Esophagus squamous epithelium (tissue), 5 donors: ENCODE measurements around the gene ATG14. TPM values are rescaled to one million over a fixed set of nuclear protein-coding genes. Genes with fewer than 3 reads are reported as not detected.

Experiments
- DNase-seq: peaks from one replicate; lab custom pipeline; 2025; lab: John Stamatoyannopoulos, UW
- H3K27ac ChIP-seq, 4 donors: fragments of 200-600 bp; sonication (generic); one replicate each; pipeline ENCODE4 v1.5.1; 2016 to 2019; ENCODE audit warnings: mild to moderate bottlenecking in 1 of 4
- H3K27me3 ChIP-seq, 4 donors: fragments of 200-600 bp; sonication (generic); 1 replicate in 3 of 4; 2 replicates in 1 of 4; pipeline versions ENCODE4 v1.5.1 to v1.6.0; 2017 to 2021; ENCODE audit warnings: antibody characterized with exemption in 1 of 4
- H3K36me3 ChIP-seq, 3 donors: fragments of 200-600 bp; sonication (generic); one replicate each; pipeline ENCODE4 v1.5.1; 2016 to 2019
- H3K4me1 ChIP-seq, 3 donors: fragments of 200-600 bp; sonication (generic); one replicate each; pipeline ENCODE4 v1.5.1; 2017 to 2019
- H3K4me3 ChIP-seq, 4 donors: fragments of 200-600 bp; sonication (generic); 1 replicate in 3 of 4; 2 replicates in 1 of 4; pipeline ENCODE4 v1.5.1; 2016 to 2019; ENCODE audit warnings: mild to moderate bottlenecking in 2 of 4, moderate library complexity in 1 of 4
- H3K9me3 ChIP-seq, 3 donors: fragments of 200-600 bp; sonication (generic); one replicate each; pipeline ENCODE4 v1.5.1; 2016 to 2019
- POLR2A ChIP-seq, 4 donors: fragments of 450-650 bp; IDR thresholded peaks; one replicate each; pipeline ENCODE4 v1.6.1; 2017; ENCODE audit warnings: antibody characterized with exemption in 4 of 4, mild to moderate bottlenecking in 4 of 4, moderate library complexity in 3 of 4
- WGBS, 2 donors: methylation state at CpG; one replicate each; pipeline ENCODE4 v1.1.5; 2018; 5-methylcytosine and 5-hydroxymethylcytosine counted together
- intact Hi-C: fragments of 100-400 bp; cut with DNase I; formaldehyde crosslinking; loops from one replicate; pipeline ENCODE4 v1.15.0; 2022
- total RNA-seq, 4 donors: library from RNA; depleted of rRNA; stranded (reverse); fragments of >200 nt; gene quantifications; one replicate each; pipeline ENCODE4 v1.1.0, GENCODE V29; 2016
- TF ChIP-seq, protein P1 (sequence below), 6 experiments: fragments of 450-650 bp in 4 of 6; fragments of 200-600 bp in 2 of 6; sonication (generic) in 2 of 6; IDR thresholded peaks; one replicate each; pipeline ENCODE4 v1.5.1; 2016 to 2019; ENCODE audit warnings: antibody characterized with exemption in 6 of 6, mild to moderate bottlenecking in 4 of 6, moderate library complexity in 4 of 6
- donor health status: DM: yes; HTN: yes; CAD: no.

Gene ATG14
- total RNA-seq, 4 donors from 2014 or later = 4.6 to 12.8 (median 7.5) TPM

DNA sequence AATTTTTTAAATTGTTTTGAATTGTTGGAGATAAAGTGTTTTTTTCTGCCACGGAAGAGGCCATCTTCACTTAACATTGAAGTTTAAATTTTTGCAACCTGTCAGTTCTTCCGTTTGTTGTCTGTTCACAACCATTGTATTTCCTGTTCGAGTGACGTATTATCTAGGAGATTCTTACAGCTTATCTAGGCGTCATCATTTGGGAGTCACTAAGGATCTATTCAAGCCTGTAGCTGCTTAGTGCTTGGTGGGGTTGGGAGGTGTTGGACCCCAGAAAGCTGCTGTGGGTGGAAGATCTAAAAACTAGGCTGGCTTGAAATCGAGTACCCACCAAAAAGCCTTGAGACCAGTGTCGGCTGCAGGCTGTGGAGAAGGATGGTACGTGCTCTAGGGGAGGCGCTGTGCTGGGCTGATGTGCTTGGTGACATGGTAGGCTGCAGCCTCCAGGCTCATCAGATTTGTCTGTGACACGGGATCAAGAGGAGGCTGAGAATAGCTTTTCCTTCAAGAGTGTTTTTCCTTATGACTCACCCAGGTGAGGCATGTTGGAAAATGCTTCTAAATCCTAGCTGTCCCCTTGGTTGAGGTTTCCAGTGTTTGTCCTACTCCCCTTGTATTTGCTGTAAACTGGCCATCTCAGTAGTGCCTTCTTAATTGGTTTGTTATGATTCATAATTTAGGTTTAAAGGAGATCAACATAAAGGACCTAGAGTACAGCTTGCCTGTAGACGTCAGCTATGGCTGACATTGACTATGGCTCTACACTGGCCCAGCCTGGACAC lies 57.8 kb downstream of the ATG14 start:
- intact Hi-C loops = no loop called here
- TF ChIP-seq, protein P1, sequence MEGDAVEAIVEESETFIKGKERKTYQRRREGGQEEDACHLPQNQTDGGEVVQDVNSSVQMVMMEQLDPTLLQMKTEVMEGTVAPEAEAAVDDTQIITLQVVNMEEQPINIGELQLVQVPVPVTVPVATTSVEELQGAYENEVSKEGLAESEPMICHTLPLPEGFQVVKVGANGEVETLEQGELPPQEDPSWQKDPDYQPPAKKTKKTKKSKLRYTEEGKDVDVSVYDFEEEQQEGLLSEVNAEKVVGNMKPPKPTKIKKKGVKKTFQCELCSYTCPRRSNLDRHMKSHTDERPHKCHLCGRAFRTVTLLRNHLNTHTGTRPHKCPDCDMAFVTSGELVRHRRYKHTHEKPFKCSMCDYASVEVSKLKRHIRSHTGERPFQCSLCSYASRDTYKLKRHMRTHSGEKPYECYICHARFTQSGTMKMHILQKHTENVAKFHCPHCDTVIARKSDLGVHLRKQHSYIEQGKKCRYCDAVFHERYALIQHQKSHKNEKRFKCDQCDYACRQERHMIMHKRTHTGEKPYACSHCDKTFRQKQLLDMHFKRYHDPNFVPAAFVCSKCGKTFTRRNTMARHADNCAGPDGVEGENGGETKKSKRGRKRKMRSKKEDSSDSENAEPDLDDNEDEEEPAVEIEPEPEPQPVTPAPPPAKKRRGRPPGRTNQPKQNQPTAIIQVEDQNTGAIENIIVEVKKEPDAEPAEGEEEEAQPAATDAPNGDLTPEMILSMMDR (IDR thresholded peaks at IDR 0.05) = no peak
- TF ChIP-seq POLR2A (IDR thresholded peaks at IDR 0.05) = no peak
- Histone ChIP-seq H3K27me3 (no peaks in the 10 kb centered on the region), H3K9me3 (no peaks in the 10 kb centered on the region), H3K4me3 (no peak overlapping the region), H3K4me1 (peaks cover 0 to 32% (median 11%) of the 10 kb centered on the region in 3 donors), H3K27ac (peak overlapping the region; percentile 40 to 70 (median 62)), H3K36me3 (peaks cover 9 to 71% (median 21%) of the 10 kb centered on the region in 3 donors)
- no peak for DNase-seq
- 68 to 69% methylated on average over 10 to 11 of the region's 11 CpGs for WGBS, 2 donors

DNA sequence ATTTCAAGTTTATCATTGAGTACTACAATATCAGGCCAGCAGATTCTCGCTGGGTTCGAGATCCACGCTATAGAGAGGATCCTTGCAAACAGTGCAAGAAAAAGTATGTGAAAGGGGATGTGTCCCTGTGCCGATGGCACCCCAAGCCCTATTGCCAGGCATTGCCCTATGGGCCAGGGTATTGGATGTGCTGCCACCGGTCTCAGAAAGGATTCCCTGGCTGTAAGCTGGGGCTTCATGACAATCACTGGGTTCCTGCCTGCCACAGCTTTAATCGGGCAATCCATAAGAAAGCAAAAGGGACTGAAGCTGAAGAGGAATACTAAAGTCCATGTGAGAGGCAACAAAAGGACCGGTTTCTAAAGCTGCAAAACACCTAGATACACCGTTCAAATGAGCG lies 59.4 kb downstream of the ATG14 start:
- TF ChIP-seq POLR2A (IDR thresholded peaks at IDR 0.05) = no peak
- TF ChIP-seq, protein P1 (IDR thresholded peaks at IDR 0.05) = no peak
- intact Hi-C loops = no loop called here
- DNase-seq = no peak
- H3K27me3 ChIP-seq = no peaks in the 10 kb centered on the region
- no peaks in the 10 kb centered on the region for H3K9me3 ChIP-seq
- peaks cover 6 to 48% (median 18%) of the 10 kb centered on the region in 3 donors for H3K4me1 ChIP-seq
- 79 to 97% methylated on average over 6 to 9 of the region's 9 CpGs for WGBS, 2 donors
- peaks cover 9 to 54% (median 21%) of the 10 kb centered on the region in 3 donors for H3K36me3 ChIP-seq
- no peak overlapping the region for H3K4me3 ChIP-seq
- H3K27ac ChIP-seq = no peak overlapping the region

DNA sequence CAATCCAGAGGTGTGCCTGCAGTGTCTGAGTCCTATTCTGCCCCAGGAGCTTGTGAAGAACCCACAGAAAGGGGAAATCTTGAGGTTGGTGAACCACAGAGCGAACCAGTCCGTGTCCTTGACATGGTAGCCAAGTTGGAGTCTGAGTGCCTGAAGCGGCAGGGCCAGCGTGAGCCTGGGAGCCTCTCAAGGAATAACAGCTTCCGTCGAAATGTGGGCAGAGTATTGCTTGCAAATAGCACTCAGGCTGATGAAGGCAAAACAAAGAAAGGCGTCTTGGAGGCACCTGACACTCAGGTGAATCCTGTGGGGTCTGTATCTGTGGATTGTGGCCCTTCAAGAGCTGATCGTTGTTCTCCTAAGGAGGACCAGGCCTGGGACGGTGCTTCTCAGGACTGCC lies 60.5 kb downstream of the ATG14 start:
- Histone ChIP-seq H3K4me3 (no peak overlapping the region), H3K4me1 (peaks cover 6 to 58% (median 18%) of the 10 kb centered on the region in 3 donors), H3K9me3 (no peaks in the 10 kb centered on the region), H3K36me3 (peaks cover 9 to 43% (median 21%) of the 10 kb centered on the region in 3 donors), H3K27me3 (no peaks in the 10 kb centered on the region), H3K27ac (no peak overlapping the region)
- WGBS, 2 donors = 98 to 100% methylated on average over 1 to 9 of the region's 9 CpGs
- no peak for DNase-seq
- TF ChIP-seq, protein P1 (IDR thresholded peaks at IDR 0.05) = no peak
- TF ChIP-seq POLR2A (IDR thresholded peaks at IDR 0.05) = no peak
- intact Hi-C loops = no loop called here

DNA sequence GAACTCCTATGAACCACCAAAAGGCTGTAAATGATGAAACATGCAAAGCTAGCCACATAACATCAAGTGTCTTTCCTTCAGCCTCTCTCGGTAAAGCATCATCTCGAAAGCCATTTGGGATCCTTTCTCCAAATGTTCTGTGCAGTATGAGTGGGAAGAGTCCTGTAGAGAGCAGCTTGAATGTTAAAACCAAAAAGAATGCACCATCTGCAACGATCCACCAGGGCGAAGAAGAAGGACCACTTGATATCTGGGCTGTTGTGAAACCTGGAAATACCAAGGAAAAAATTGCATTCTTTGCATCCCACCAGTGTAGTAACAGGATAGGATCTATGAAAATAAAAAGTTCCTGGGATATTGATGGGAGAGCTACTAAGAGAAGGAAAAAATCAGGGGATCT lies 61.2 kb downstream of the ATG14 start:
- TF ChIP-seq POLR2A (IDR thresholded peaks at IDR 0.05) = no peak
- TF ChIP-seq, protein P1 (IDR thresholded peaks at IDR 0.05) = no peak
- intact Hi-C loops = no loop called here
- Histone ChIP-seq H3K4me3 (no peak overlapping the region), H3K9me3 (no peaks in the 10 kb centered on the region), H3K4me1 (peaks cover 6 to 65% (median 18%) of the 10 kb centered on the region in 3 donors), H3K27ac (no peak overlapping the region), H3K36me3 (peaks cover 9 to 37% (median 16%) of the 10 kb centered on the region in 3 donors), H3K27me3 (no peaks in the 10 kb centered on the region)
- 92 to 97% methylated on average over 4 of the region's 4 CpGs for WGBS, 2 donors
- no peak for DNase-seq

DNA sequence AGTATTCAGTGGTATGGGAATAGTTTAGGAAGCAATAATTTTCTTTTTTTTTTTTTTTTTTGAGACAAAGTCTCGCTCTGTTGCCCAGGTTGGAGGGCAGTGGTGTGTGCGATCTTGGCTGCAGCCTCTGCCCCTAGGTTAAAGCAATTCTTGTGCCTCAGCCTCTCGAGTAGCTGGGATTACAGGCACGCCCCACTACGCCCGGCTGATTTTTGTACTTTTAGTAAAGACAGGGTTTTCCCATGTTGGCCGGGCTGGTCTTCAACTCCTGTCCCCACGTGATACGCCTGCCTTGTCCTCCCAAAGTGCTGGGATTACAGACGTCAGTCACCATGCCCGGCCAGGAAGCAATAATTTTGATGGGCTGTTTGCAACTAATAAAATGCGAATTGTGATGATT lies 62.1 kb downstream of the ATG14 start:
- Histone ChIP-seq H3K27me3 (no peaks in the 10 kb centered on the region), H3K9me3 (no peaks in the 10 kb centered on the region), H3K27ac (peak overlapping the region in 2 of 4 donors; percentile 11 to 52), H3K4me1 (peaks cover 6 to 68% (median 18%) of the 10 kb centered on the region in 3 donors), H3K4me3 (no peak overlapping the region), H3K36me3 (peaks cover 9 to 29% (median 12%) of the 10 kb centered on the region in 3 donors)
- TF ChIP-seq, protein P1 (IDR thresholded peaks at IDR 0.05) = no peak
- no peak for TF ChIP-seq POLR2A (IDR thresholded peaks at IDR 0.05)
- intact Hi-C loops = loop anchor here (2.0 kb wide), 1 partner anchor 71 kb away; no protein-coding TSS in a partner anchor
- no peak for DNase-seq
- 57 to 75% methylated on average over 9 to 12 of the region's 12 CpGs for WGBS, 2 donors
